Measurements from ENCODE around the gene GSX2. TPM values are rescaled to one million over a fixed set of nuclear protein-coding genes. Genes with fewer than 3 reads are reported as not detected.

The GSX2 gene
- total RNA-seq, 1 experiment from 2014 or later: not detected

GRCh38 chr4:54139332-54139731, 39.4 kb downstream of the GSX2 start:
- H3K4me2 ChIP-seq (ENCODE audit: low read length): no peak overlapping the region
- ATAC-seq (no peak), DNase-seq (ENCODE audit: low read depth, low spot score) (no peak)
- H3K9me2 ChIP-seq (ENCODE audit: insufficient read depth): no peaks in the 10 kb centered on the region
- ChIA-PET RAD21 (ENCODE audit: low non-redundant PET in 1 of 2, low total read pairs in 2 of 2, uncharacterized antibody in 2 of 2, unreplicated experiment in 2 of 2) (no interaction called here), CTCF (no interaction called here), POLR2A (no interaction called here)
- no peaks in the 10 kb centered on the region for H3K36me3 ChIP-seq (ENCODE audit: control insufficient read depth in 1 of 2, insufficient read depth in 2 of 2, low read length in 2 of 2)
- H3K27me3 ChIP-seq (ENCODE audit: insufficient read depth, low read length): no peaks in the 10 kb centered on the region
- intact Hi-C loops (cut with micrococcal nuclease): no loop called here
- no peak overlapping the region for H3K27ac ChIP-seq (ENCODE audit: low read depth, low read length)
- H3K4me1 ChIP-seq (ENCODE audit: control insufficient read depth in 1 of 2, insufficient read depth in 2 of 2, low read length in 2 of 2): no peaks in the 10 kb centered on the region
- BruUV-seq (replicated peaks): no TSS peak
- H4K20me1 ChIP-seq (ENCODE audit: insufficient read depth): no peaks in the 10 kb centered on the region
- H3K9ac ChIP-seq (ENCODE audit: low read length): no peak overlapping the region
- TF ChIP-seq RAD21 (IDR thresholded peaks at IDR 0.05; ENCODE audit: low read depth) (no peak), TCF7L2 (IDR thresholded peaks at IDR 0.05; ENCODE audit: borderline replicate concordance, extremely low read depth, insufficient read depth, insufficient read length) (no peak), SP1 (IDR thresholded peaks at IDR 0.05; ENCODE audit: low read depth) (no peak), SRF (IDR thresholded peaks at IDR 0.05; ENCODE audit: low read depth) (no peak), ZBTB33 (IDR thresholded peaks at IDR 0.05; ENCODE audit: extremely low read depth, insufficient replicate concordance, low read length) (no peak)
- H2AFZ ChIP-seq (ENCODE audit: low read depth, low read length, poor library complexity, severe bottlenecking): no peak overlapping the region
- no peak overlapping the region for H3K4me3 ChIP-seq (replicated peaks in 1 of 2; ENCODE audit: low read depth in 1 of 2, low read length in 2 of 2)
- no peaks in the 10 kb centered on the region for H3K79me2 ChIP-seq (ENCODE audit: insufficient read depth, low read length)
- H3K9me3 ChIP-seq (ENCODE audit: control insufficient read depth in 1 of 2, insufficient read depth in 1 of 2, low read depth in 1 of 2, low read length in 2 of 2): no peaks in the 10 kb centered on the region

- H3K36me3 ChIP-seq (ENCODE audit: control insufficient read depth in 1 of 2, insufficient read depth in 2 of 2, low read length in 2 of 2): no peaks in the 10 kb centered on the region
- BruUV-seq (replicated peaks): no TSS peak
- ChIA-PET CTCF (no interaction called here), POLR2A (no interaction called here), RAD21 (ENCODE audit: low non-redundant PET in 1 of 2, low total read pairs in 2 of 2, uncharacterized antibody in 2 of 2, unreplicated experiment in 2 of 2) (no interaction called here)
- H3K9me3 ChIP-seq (ENCODE audit: control insufficient read depth in 1 of 2, insufficient read depth in 1 of 2, low read depth in 1 of 2, low read length in 2 of 2): no peaks in the 10 kb centered on the region
- H3K27me3 ChIP-seq (ENCODE audit: insufficient read depth, low read length): no peaks in the 10 kb centered on the region
- no peak for TF ChIP-seq ZBTB33 (IDR thresholded peaks at IDR 0.05; ENCODE audit: extremely low read depth, insufficient replicate concordance, low read length)
- TF ChIP-seq SP1 (IDR thresholded peaks at IDR 0.05; ENCODE audit: low read depth): no peak
- TF ChIP-seq ZNF274 (IDR thresholded peaks at IDR 0.05; ENCODE audit: low read depth, low read length): no peak
- no peak for TF ChIP-seq CBX3 (IDR thresholded peaks at IDR 0.05; ENCODE audit: low read depth)
- no peak for TF ChIP-seq JUND (IDR thresholded peaks at IDR 0.05)
- TF ChIP-seq MAX (IDR thresholded peaks at IDR 0.05): no peak
- TF ChIP-seq EZH2 (IDR thresholded peaks at IDR 0.05): no peak
- H3K4me2 ChIP-seq (ENCODE audit: low read length): no peak overlapping the region
- H3K27ac ChIP-seq (ENCODE audit: low read depth, low read length): no peak overlapping the region
- no peaks in the 10 kb centered on the region for H4K20me1 ChIP-seq (ENCODE audit: insufficient read depth)
- H3K79me2 ChIP-seq (ENCODE audit: insufficient read depth, low read length): no peaks in the 10 kb centered on the region
- DNase-seq (ENCODE audit: low read depth, low spot score) (no peak), ATAC-seq (no peak)
- H3K4me3 ChIP-seq (replicated peaks in 1 of 2; ENCODE audit: low read depth in 1 of 2, low read length in 2 of 2): no peak overlapping the region
- H3K4me1 ChIP-seq (ENCODE audit: control insufficient read depth in 1 of 2, insufficient read depth in 2 of 2, low read length in 2 of 2): no peaks in the 10 kb centered on the region
- no peak overlapping the region for H2AFZ ChIP-seq (ENCODE audit: low read depth, low read length, poor library complexity, severe bottlenecking)
- H3K9me2 ChIP-seq (ENCODE audit: insufficient read depth): no peaks in the 10 kb centered on the region
- H3K9ac ChIP-seq (ENCODE audit: low read length): no peak overlapping the region
- intact Hi-C loops (cut with micrococcal nuclease): no loop called here
Observed at GRCh38 chr4:54140287-54140686, 40.3 kb downstream of the GSX2 start.

Measured in HCT116 (cell line).